GM23248 (cell line): ENCODE results near the gene SELENOM. TPM values are rescaled to one million over a fixed set of nuclear protein-coding genes. Genes with fewer than 3 reads are reported as not detected.

ENCODE experiments used
- DNase-seq: peaks from one replicate; pipeline ENCODE4 v3.0.0-alpha.2; 2015
- H2AFZ ChIP-seq: fragments of 200-600 bp; sonication (generic); 2 replicates; pipeline ENCODE4 v1.6.1; 2016; ENCODE audit warnings: antibody characterized with exemption
- H3F3A ChIP-seq: fragments of 200-600 bp; sonication (generic); 2 replicates; pipeline ENCODE4 v1.6.1; 2016; ENCODE audit warnings: mild to moderate bottlenecking, antibody characterized with exemption, mixed run types; ENCODE audit not compliant: insufficient read depth
- H3K27ac ChIP-seq: fragments of 200-600 bp; sonication (generic); 2 replicates; pipeline ENCODE4 v1.5.1; 2016; ENCODE audit warnings: mild to moderate bottlenecking
- H3K27me3 ChIP-seq: fragments of 200-600 bp; sonication (generic); replicated peaks from 2 replicates; pipeline ENCODE4 v1.6.1; 2016; ENCODE audit warnings: mild to moderate bottlenecking; ENCODE audit not compliant: insufficient read depth
- H3K36me3 ChIP-seq: fragments of 200-600 bp; sonication (generic); 2 replicates; pipeline ENCODE4 v1.6.1; 2016; ENCODE audit warnings: low read depth, mild to moderate bottlenecking
- H3K4me1 ChIP-seq: fragments of 200-600 bp; sonication (generic); 2 replicates; pipeline ENCODE4 v1.6.1; 2016; ENCODE audit warnings: mild to moderate bottlenecking; ENCODE audit not compliant: insufficient read depth
- H3K4me2 ChIP-seq: fragments of 200-600 bp; sonication (generic); one replicate; pipeline ENCODE4 v1.6.1; 2016; ENCODE audit warnings: mild to moderate bottlenecking; ENCODE audit not compliant: unreplicated experiment
- H3K4me3 ChIP-seq: fragments of 200-600 bp; sonication (generic); 2 replicates; pipeline ENCODE4 v1.5.1; 2016; ENCODE audit warnings: mild to moderate bottlenecking
- H3K79me2 ChIP-seq: fragments of 200-600 bp; sonication (generic); 2 replicates; pipeline ENCODE4 v1.6.1; 2016; ENCODE audit warnings: mild to moderate bottlenecking; ENCODE audit not compliant: insufficient read depth
- H3K9ac ChIP-seq: fragments of 200-600 bp; sonication (generic); 2 replicates; pipeline ENCODE4 v1.6.1; 2016; ENCODE audit warnings: mild to moderate bottlenecking
- H3K9me2 ChIP-seq: fragments of 200-600 bp; sonication (generic); 2 replicates; pipeline ENCODE4 v1.6.1; 2016; ENCODE audit warnings: mixed run types, mild to moderate bottlenecking, moderate library complexity; ENCODE audit not compliant: insufficient read depth
- H3K9me3 ChIP-seq: fragments of 200-600 bp; sonication (generic); one replicate; pipeline ENCODE4 v1.6.1; 2017; ENCODE audit warnings: low read depth
- H4K20me1 ChIP-seq: fragments of 200-600 bp; sonication (generic); 2 replicates; pipeline ENCODE4 v1.6.0; 2016; ENCODE audit not compliant: insufficient read depth
- EZH2 ChIP-seq: fragments of 200-600 bp; sonication (generic); IDR thresholded peaks from 2 replicates; pipeline ENCODE4 v1.6.1; 2018; ENCODE audit warnings: antibody characterized with exemption, mild to moderate bottlenecking; ENCODE audit not compliant: insufficient read depth, poor library complexity, severe bottlenecking
- EZH2phosphoT487 ChIP-seq: fragments of 200-600 bp; sonication (generic); IDR thresholded peaks from 2 replicates; pipeline ENCODE4 v1.6.1; 2018; ENCODE audit warnings: antibody characterized with exemption, moderate library complexity, mild to moderate bottlenecking, low read depth; ENCODE audit not compliant: insufficient read depth
- WGBS, 2 experiments: methylation state at CpG; one replicate each; pipeline ENCODE4 v1.1.6; 2015 to 2017; ENCODE audit warnings: low lambda C conversion rate in 2 of 2, low coverage in 1 of 2; ENCODE audit errors: missing lambda C conversion rate in 2 of 2; 5-methylcytosine and 5-hydroxymethylcytosine counted together
- in situ Hi-C: fragments of 300-500 bp; cut with MboI; formaldehyde crosslinking; loops from 2 replicates; pipeline ENCODE4 v1.15.0; 2020
- polyA plus RNA-seq: library from polyadenylated mRNA; unstranded; fragments of >200 nt; fragmentation: Nextera tagmentation; extraction: Ambion mirVana; gene quantifications from 2 replicates; pipeline ENCODE4 v1.2.1, GENCODE V29; 2016
- total RNA-seq: library from RNA; depleted of rRNA; stranded (reverse); fragments of >200 nt; shearing (Covaris generic); gene quantifications from 2 replicates; pipeline ENCODE4 v1.2.3, GENCODE V29; 2014

Gene SELENOM
- total and polyA plus RNA-seq, 2 experiments from 2014 or later, result 268 to 537 TPM

DNA sequence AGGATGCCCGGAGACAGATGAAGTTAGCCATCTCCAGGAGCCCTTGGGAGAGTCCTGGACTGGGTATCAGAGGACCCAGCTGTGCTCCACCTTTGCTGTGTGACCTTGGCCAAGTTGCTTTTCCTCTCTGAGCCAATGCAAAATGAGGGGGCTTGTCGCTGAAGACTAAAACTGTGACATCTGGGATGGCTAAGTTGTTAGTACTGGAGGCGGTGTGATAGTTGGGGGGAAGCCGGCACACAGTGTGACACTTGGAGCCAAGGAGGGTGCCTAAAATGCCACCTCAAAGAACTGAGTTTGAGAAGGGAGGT lies 15.9 kb upstream of the SELENOM start:
- no peak for DNase-seq
- in situ Hi-C loops, result no loop called here
- Histone ChIP-seq H3K27ac (no peak overlapping the region), H3K9me3 (no peaks in the 10 kb centered on the region), H3K36me3 (no peaks in the 10 kb centered on the region), H3K27me3 (peaks cover 16% of the 10 kb centered on the region), H3F3A (no peaks in the 10 kb centered on the region), H3K79me2 (no peaks in the 10 kb centered on the region), H3K4me2 (peak overlapping the region; percentile 21), H3K4me3 (peak overlapping the region; percentile 56; the same call in 1 of the 2 replicates), H4K20me1 (no peaks in the 10 kb centered on the region), H2AFZ (peak overlapping the region; percentile 56; the same call in 1 of the 2 replicates), H3K9me2 (no peaks in the 10 kb centered on the region), H3K4me1 (no peaks in the 10 kb centered on the region), H3K9ac (no peak overlapping the region)
- WGBS, 2 experiments, result 51 to 59% methylated on average over 4 of the region's 4 CpGs
- TF ChIP-seq EZH2 (no peak), EZH2phosphoT487 (no peak)

DNA sequence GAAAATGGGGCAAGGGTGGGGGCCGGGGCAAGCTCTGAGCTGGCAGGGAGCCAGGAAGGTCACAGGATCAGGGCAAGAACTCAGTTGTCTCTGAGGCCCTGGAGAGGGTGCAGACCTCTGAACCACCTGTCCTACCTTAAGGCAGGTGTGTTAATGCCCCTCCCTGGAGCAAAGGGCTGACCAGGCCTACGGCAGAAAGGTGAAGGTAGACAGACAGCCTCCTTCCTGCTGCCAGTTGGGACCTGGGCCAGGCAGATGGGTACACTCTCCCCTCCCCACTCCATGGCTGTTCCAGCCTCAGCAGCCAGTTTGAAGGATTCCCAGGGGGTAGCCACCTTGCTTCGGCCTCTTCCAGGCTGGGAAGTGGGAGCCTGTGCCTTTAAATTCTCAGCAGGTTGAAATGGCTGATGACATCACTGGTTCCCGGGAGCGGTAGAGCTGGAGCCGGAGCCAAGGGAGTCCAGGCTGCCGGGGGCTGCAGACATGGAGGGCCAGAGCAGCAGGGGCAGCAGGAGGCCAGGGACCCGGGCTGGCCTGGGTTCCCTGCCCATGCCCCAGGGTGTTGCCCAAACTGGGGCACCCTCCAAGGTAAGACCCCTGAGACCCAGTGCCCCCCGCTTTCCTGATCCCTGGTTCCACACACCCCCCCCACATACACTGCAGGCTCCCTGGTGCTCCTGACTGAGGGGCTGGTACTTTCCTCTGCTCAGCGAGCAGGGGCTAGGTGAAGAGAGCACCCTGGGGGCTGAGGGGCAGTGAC lies 15.3 kb upstream of the SELENOM start, which contains the start of gene INPP5J:
Gene INPP5J, plus strand, starts transcription at position 435 of the 760 bp plus-strand sequence. Its CDS starts 49 bp downstream, at position 484.
- Histone ChIP-seq H3K9ac (no peak within 1 kb of the TSS), H3F3A (no peaks in the 10 kb centered on the region), H3K27me3 (peaks cover 16% of the 10 kb centered on the region), H3K36me3 (no peaks in the 10 kb centered on the region), H3K9me3 (no peaks in the 10 kb centered on the region), H2AFZ (peak within 1 kb of the TSS; percentile 56; the same call in 1 of the 2 replicates), H3K9me2 (no peaks in the 10 kb centered on the region), H3K4me1 (no peaks in the 10 kb centered on the region), H3K79me2 (no peaks in the 10 kb centered on the region), H3K4me2 (peak within 1 kb of the TSS; percentile 21), H3K27ac (no peak within 1 kb of the TSS), H3K4me3 (peak within 1 kb of the TSS; percentile 56), H4K20me1 (no peaks in the 10 kb centered on the region)
- TF ChIP-seq EZH2 (no peak), EZH2phosphoT487 (no peak)
- DNase-seq, result peak; percentile 68
- WGBS, 2 experiments, result 20 to 22% methylated on average over 10 of the region's 10 CpGs
- in situ Hi-C loops, result no loop called here

DNA sequence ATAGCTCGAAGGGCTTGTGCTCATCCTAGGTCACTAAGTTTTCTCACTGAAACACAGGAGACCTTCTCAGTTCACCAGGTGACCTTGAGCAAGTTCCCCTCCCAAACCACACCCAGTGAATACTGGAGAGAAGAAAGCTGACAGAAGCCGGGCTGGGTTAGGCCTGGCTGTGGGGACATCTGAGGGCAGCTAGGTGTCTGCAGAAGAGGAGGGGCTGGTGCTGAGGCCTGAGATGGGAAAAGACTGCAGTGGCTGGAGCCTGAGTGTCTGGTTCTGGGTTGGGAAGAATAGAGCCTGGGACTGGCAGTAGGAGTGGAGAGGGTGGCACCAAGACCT lies 14.8 kb upstream of the SELENOM start:
- in situ Hi-C loops, result no loop called here
- no peaks in the 10 kb centered on the region for H3K4me1 ChIP-seq
- H3K27me3 ChIP-seq, result peaks cover 16% of the 10 kb centered on the region
- no peaks in the 10 kb centered on the region for H3F3A ChIP-seq
- no peak overlapping the region for H3K9ac ChIP-seq
- WGBS, 2 experiments, result 76 to 79% methylated on average over 2 of the region's 2 CpGs
- H3K9me3 ChIP-seq, result no peaks in the 10 kb centered on the region
- H2AFZ ChIP-seq, result no peak overlapping the region
- no peaks in the 10 kb centered on the region for H3K36me3 ChIP-seq
- DNase-seq, result no peak
- no peaks in the 10 kb centered on the region for H3K9me2 ChIP-seq
- H3K4me2 ChIP-seq, result no peak overlapping the region
- H3K4me3 ChIP-seq, result no peak overlapping the region
- no peaks in the 10 kb centered on the region for H4K20me1 ChIP-seq
- no peaks in the 10 kb centered on the region for H3K79me2 ChIP-seq
- no peak overlapping the region for H3K27ac ChIP-seq
- TF ChIP-seq EZH2, result no peak
- no peak for TF ChIP-seq EZH2phosphoT487

DNA sequence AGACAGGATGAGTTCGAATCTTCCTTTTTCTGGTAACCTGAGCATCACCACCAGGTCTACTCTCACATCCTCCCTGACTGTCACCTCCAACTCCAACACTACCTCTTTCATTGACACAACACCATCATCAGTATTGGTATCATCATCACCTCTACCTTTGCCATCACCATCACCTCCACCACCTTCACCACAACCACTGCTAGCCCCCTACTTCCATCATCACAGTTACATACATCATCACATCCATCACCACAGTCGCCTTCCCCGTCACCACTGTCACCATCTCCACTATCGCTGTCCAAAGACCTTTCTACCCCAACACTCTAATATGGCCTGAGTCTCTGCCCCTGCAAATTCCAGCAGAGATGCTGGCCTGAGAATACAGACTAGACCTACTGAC lies 14.0 kb upstream of the SELENOM start:
- in situ Hi-C loops, result no loop called here
- H3K9me2 ChIP-seq, result no peaks in the 10 kb centered on the region
- H3K27ac ChIP-seq, result no peak overlapping the region
- H3F3A ChIP-seq, result no peaks in the 10 kb centered on the region
- no peaks in the 10 kb centered on the region for H3K36me3 ChIP-seq
- WGBS, 2 experiments, result 97 to 98% methylated on average over 4 of the region's 4 CpGs
- no peak overlapping the region for H3K4me2 ChIP-seq
- H4K20me1 ChIP-seq, result no peaks in the 10 kb centered on the region
- no peak for DNase-seq
- H3K27me3 ChIP-seq, result peaks cover 16% of the 10 kb centered on the region
- H2AFZ ChIP-seq, result no peak overlapping the region
- TF ChIP-seq EZH2phosphoT487 (no peak), EZH2 (no peak)
- no peak overlapping the region for H3K4me3 ChIP-seq
- no peaks in the 10 kb centered on the region for H3K79me2 ChIP-seq
- H3K4me1 ChIP-seq, result no peaks in the 10 kb centered on the region
- H3K9me3 ChIP-seq, result no peaks in the 10 kb centered on the region
- H3K9ac ChIP-seq, result no peak overlapping the region

DNA sequence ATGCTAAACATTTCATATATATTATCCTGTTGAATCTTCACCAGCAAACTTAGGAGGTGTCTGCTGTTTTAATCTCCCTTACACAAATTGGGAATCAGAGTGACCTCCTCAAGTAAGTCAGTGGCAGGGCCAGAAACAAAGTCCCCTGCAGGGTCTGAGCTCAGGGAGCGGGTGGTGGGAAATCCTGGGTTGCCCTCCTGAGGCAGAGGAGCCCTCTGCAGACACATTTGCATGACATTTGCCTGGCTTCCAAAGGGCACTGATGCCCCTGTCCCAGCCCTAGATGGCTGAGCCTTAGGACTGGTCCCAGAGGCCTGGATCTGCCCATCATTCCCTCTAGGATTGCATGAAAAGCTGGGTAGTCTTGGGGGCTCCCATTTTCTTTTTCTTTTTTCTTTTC lies 13.3 kb upstream of the SELENOM start:
- 100% methylated on average over 1 of the region's 1 CpG for WGBS, 2 experiments
- in situ Hi-C loops, result no loop called here

More for the DNA sequence above, 13.3 kb upstream of the SELENOM start:
- H3K9me2 ChIP-seq, result no peaks in the 10 kb centered on the region
- no peaks in the 10 kb centered on the region for H3K79me2 ChIP-seq
- no peak overlapping the region for H3K4me3 ChIP-seq
- no peak overlapping the region for H3K27ac ChIP-seq
- H3K36me3 ChIP-seq, result no peaks in the 10 kb centered on the region
- DNase-seq, result no peak
- H3K27me3 ChIP-seq, result peaks cover 16% of the 10 kb centered on the region
- no peaks in the 10 kb centered on the region for H3K4me1 ChIP-seq
- H3K9me3 ChIP-seq, result no peaks in the 10 kb centered on the region
- H3K9ac ChIP-seq, result no peak overlapping the region
- TF ChIP-seq EZH2phosphoT487 (no peak), EZH2 (no peak)
- H3F3A ChIP-seq, result no peaks in the 10 kb centered on the region
- no peaks in the 10 kb centered on the region for H4K20me1 ChIP-seq
- no peak overlapping the region for H3K4me2 ChIP-seq
- no peak overlapping the region for H2AFZ ChIP-seq
